ENCODE data around the gene HMGN4. TPM values are rescaled to one million over a fixed set of nuclear protein-coding genes. Genes with fewer than 3 reads are reported as not detected.
A peak's percentile ranks its signal among the peaks of the same experiment; 100 is the strongest.

HMGN4 gene
- polyA plus RNA-seq, 1 donor from 2014 or later: 125 TPM

DNA sequence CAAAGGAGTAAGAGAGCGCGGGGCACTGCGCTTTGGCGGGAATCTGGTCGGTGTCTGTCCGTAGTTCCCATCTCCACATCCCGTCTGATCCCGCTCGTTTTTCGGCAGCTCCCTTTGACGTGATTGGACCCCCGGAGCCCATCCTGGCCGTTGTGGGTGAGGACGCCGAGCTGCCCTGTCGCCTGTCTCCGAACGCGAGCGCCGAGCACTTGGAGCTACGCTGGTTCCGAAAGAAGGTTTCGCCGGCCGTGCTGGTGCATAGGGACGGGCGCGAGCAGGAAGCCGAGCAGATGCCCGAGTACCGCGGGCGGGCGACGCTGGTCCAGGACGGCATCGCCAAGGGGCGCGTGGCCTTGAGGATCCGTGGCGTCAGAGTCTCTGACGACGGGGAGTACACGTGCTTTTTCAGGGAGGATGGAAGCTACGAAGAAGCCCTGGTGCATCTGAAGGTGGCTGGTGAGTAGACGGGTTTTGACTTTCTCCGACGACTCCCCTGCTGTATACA, 36.6 kb upstream of the HMGN4 start:
- H3K9me3 ChIP-seq (ENCODE audit: low read length): no peaks in the 10 kb centered on the region
- H3K79me2 ChIP-seq (replicated peaks; ENCODE audit: insufficient read depth, low read length): no peaks in the 10 kb centered on the region
- no peaks in the 10 kb centered on the region for H3F3A ChIP-seq (ENCODE audit: insufficient read depth, low read length, poor library complexity, severe bottlenecking)
- no peaks in the 10 kb centered on the region for H3K36me3 ChIP-seq (ENCODE audit: insufficient read depth, low read length)
- H3K27me3 ChIP-seq (ENCODE audit: insufficient read depth, low read depth, low read length): peaks cover 36% of the 10 kb centered on the region
- no peaks in the 10 kb centered on the region for H3K9me2 ChIP-seq (ENCODE audit: insufficient read depth, low read length)
- no peaks in the 10 kb centered on the region for H4K20me1 ChIP-seq (ENCODE audit: insufficient read depth)
- no peak overlapping the region for H3K9ac ChIP-seq (ENCODE audit: low read length)
- H3K4me2 ChIP-seq (ENCODE audit: low read length): no peak overlapping the region
- H3K27ac ChIP-seq (ENCODE audit: low read length): no peak overlapping the region
- TF ChIP-seq, protein P1, sequence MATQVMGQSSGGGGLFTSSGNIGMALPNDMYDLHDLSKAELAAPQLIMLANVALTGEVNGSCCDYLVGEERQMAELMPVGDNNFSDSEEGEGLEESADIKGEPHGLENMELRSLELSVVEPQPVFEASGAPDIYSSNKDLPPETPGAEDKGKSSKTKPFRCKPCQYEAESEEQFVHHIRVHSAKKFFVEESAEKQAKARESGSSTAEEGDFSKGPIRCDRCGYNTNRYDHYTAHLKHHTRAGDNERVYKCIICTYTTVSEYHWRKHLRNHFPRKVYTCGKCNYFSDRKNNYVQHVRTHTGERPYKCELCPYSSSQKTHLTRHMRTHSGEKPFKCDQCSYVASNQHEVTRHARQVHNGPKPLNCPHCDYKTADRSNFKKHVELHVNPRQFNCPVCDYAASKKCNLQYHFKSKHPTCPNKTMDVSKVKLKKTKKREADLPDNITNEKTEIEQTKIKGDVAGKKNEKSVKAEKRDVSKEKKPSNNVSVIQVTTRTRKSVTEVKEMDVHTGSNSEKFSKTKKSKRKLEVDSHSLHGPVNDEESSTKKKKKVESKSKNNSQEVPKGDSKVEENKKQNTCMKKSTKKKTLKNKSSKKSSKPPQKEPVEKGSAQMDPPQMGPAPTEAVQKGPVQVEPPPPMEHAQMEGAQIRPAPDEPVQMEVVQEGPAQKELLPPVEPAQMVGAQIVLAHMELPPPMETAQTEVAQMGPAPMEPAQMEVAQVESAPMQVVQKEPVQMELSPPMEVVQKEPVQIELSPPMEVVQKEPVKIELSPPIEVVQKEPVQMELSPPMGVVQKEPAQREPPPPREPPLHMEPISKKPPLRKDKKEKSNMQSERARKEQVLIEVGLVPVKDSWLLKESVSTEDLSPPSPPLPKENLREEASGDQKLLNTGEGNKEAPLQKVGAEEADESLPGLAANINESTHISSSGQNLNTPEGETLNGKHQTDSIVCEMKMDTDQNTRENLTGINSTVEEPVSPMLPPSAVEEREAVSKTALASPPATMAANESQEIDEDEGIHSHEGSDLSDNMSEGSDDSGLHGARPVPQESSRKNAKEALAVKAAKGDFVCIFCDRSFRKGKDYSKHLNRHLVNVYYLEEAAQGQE (IDR thresholded peaks at IDR 0.05; ENCODE audit: borderline replicate concordance): no peak
- TF ChIP-seq EZH2 (IDR thresholded peaks at IDR 0.05; ENCODE audit: borderline replicate concordance, insufficient read depth, low read length, poor library complexity, severe bottlenecking): peak; percentile 31
- no peak overlapping the region for H2AFZ ChIP-seq (ENCODE audit: low read depth, low read length)
- peak overlapping the region; percentile 60 for H3K4me3 ChIP-seq (ENCODE audit: low read length)

DNA sequence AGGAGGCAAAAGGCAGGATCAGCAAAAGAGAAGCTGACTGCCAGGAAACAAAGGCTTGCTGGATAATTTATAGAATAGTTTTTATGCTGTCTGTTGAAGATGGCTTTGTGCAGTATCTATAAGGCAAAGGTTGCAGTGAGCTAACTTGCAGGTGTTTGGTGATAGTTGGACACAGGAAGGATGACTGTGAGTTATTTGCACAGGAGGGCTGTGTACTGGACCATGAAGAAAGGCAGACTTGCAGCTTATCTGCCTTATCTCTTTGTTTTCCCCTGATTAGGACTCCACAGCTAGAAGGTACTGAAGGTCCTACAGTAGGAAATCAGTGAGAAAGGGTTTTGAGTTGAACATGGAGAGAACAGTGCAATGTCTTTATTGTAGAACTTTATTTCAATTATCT, 36.0 kb upstream of the HMGN4 start:
- Histone ChIP-seq H3K79me2 (replicated peaks; ENCODE audit: insufficient read depth, low read length) (no peaks in the 10 kb centered on the region), H3K36me3 (ENCODE audit: insufficient read depth, low read length) (no peaks in the 10 kb centered on the region), H4K20me1 (ENCODE audit: insufficient read depth) (no peaks in the 10 kb centered on the region), H3K4me2 (ENCODE audit: low read length) (no peak overlapping the region), H3K27ac (ENCODE audit: low read length) (no peak overlapping the region), H3K9me3 (ENCODE audit: low read length) (no peaks in the 10 kb centered on the region), H3K9me2 (ENCODE audit: insufficient read depth, low read length) (no peaks in the 10 kb centered on the region), H3K9ac (ENCODE audit: low read length) (no peak overlapping the region), H3F3A (ENCODE audit: insufficient read depth, low read length, poor library complexity, severe bottlenecking) (no peaks in the 10 kb centered on the region), H2AFZ (ENCODE audit: low read depth, low read length) (no peak overlapping the region), H3K4me3 (ENCODE audit: low read length) (no peak overlapping the region), H3K27me3 (ENCODE audit: insufficient read depth, low read depth, low read length) (peaks cover 36% of the 10 kb centered on the region)
- TF ChIP-seq EZH2 (IDR thresholded peaks at IDR 0.05; ENCODE audit: borderline replicate concordance, insufficient read depth, low read length, poor library complexity, severe bottlenecking) (no peak), SMC3 (conservative IDR thresholded peaks at IDR 0.05; ENCODE audit: poor library complexity) (no peak), MXI1 (conservative IDR thresholded peaks at IDR 0.05; ENCODE audit: poor library complexity, severe bottlenecking) (no peak), TAF1 (IDR thresholded peaks at IDR 0.05; ENCODE audit: low read depth) (no peak), POLR2AphosphoS5 (IDR thresholded peaks at IDR 0.05) (no peak), EP300 (conservative IDR thresholded peaks at IDR 0.05; ENCODE audit: poor library complexity, severe bottlenecking) (no peak), RAD21 (conservative IDR thresholded peaks at IDR 0.05) (no peak)
- TF ChIP-seq, protein P2, sequence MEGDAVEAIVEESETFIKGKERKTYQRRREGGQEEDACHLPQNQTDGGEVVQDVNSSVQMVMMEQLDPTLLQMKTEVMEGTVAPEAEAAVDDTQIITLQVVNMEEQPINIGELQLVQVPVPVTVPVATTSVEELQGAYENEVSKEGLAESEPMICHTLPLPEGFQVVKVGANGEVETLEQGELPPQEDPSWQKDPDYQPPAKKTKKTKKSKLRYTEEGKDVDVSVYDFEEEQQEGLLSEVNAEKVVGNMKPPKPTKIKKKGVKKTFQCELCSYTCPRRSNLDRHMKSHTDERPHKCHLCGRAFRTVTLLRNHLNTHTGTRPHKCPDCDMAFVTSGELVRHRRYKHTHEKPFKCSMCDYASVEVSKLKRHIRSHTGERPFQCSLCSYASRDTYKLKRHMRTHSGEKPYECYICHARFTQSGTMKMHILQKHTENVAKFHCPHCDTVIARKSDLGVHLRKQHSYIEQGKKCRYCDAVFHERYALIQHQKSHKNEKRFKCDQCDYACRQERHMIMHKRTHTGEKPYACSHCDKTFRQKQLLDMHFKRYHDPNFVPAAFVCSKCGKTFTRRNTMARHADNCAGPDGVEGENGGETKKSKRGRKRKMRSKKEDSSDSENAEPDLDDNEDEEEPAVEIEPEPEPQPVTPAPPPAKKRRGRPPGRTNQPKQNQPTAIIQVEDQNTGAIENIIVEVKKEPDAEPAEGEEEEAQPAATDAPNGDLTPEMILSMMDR (IDR thresholded peaks at IDR 0.05; ENCODE audit: poor library complexity, severe bottlenecking): no peak
- TF ChIP-seq, protein P1 (IDR thresholded peaks at IDR 0.05; ENCODE audit: borderline replicate concordance): no peak

Measured in neural cell (in vitro differentiated cells).